ENCODE measurements around the gene XKR8. TPM values are rescaled to one million over a fixed set of nuclear protein-coding genes. Genes with fewer than 3 reads are reported as not detected.

XKR8 gene
- polyA plus RNA-seq, 3 donors, result 12.3 to 36.7 (median 25.9) TPM

GRCh38 chr1:27931759-27932158 lies 28.0 kb upstream of the XKR8 start:
- Histone ChIP-seq H3K27ac (ENCODE audit: low read depth in 1 of 2, low read length in 2 of 2) (peak overlapping the region in 1 of 2 donors; percentile 37), H3K9ac (ENCODE audit: insufficient read depth, low read length, poor library complexity, severe bottlenecking) (no peak overlapping the region), H3K27me3 (ENCODE audit: control insufficient read depth in 2 of 2, insufficient read depth in 2 of 2, low read length in 2 of 2) (peaks cover 0 to 11% of the 10 kb centered on the region in 2 donors), H3K4me3 (replicated peaks in 1 of 3; ENCODE audit: low read depth in 2 of 3, low read length in 3 of 3) (peak overlapping the region in 1 of 3 experiments; percentile 30), H3K36me3 (replicated peaks in 1 of 2; ENCODE audit: control insufficient read depth in 1 of 2, insufficient read depth in 2 of 2, low read length in 2 of 2) (no peaks in the 10 kb centered on the region), H3K4me1 (ENCODE audit: control insufficient read depth in 1 of 2, insufficient read depth in 2 of 2, low read length in 2 of 2) (peaks cover 31 to 36% of the 10 kb centered on the region in 2 donors), H4K20me1 (ENCODE audit: insufficient read depth, low read length) (no peaks in the 10 kb centered on the region), H3K4me2 (replicated peaks; ENCODE audit: extremely low read depth, low read length, poor library complexity, severe bottlenecking) (peak overlapping the region; percentile 58), H3K79me2 (ENCODE audit: insufficient read depth, low read length) (no peaks in the 10 kb centered on the region), H3K9me3 (replicated peaks in 1 of 2; ENCODE audit: control insufficient read depth in 1 of 2, insufficient read depth in 1 of 2, low read length in 2 of 2) (no peaks in the 10 kb centered on the region), H2AFZ (ENCODE audit: insufficient read depth, low read depth, low read length, poor library complexity, severe bottlenecking) (peak overlapping the region; percentile 10)
- TF ChIP-seq, protein P1, sequence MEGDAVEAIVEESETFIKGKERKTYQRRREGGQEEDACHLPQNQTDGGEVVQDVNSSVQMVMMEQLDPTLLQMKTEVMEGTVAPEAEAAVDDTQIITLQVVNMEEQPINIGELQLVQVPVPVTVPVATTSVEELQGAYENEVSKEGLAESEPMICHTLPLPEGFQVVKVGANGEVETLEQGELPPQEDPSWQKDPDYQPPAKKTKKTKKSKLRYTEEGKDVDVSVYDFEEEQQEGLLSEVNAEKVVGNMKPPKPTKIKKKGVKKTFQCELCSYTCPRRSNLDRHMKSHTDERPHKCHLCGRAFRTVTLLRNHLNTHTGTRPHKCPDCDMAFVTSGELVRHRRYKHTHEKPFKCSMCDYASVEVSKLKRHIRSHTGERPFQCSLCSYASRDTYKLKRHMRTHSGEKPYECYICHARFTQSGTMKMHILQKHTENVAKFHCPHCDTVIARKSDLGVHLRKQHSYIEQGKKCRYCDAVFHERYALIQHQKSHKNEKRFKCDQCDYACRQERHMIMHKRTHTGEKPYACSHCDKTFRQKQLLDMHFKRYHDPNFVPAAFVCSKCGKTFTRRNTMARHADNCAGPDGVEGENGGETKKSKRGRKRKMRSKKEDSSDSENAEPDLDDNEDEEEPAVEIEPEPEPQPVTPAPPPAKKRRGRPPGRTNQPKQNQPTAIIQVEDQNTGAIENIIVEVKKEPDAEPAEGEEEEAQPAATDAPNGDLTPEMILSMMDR (IDR thresholded peaks at IDR 0.05), result no peak
- Mint-ChIP-seq H3K9me3 (peaks cover 0 to 9% (median 0%) of the 10 kb centered on the region in 7 donors), H3K27ac (peak overlapping the region; percentile 19 to 80 (median 73)), H3K4me3 (peak overlapping the region in 1 of 2 donors; percentile 51), H3K36me3 (peaks cover 0 to 3% of the 10 kb centered on the region in 2 donors), H3K4me1 (peaks cover 32% of the 10 kb centered on the region), H3K27me3 (ENCODE audit: low read depth in 3 of 3) (peaks cover 16 to 24% (median 22%) of the 10 kb centered on the region in 3 donors)
- 83% methylated on average over 2 of the region's 4 CpGs for WGBS (ENCODE audit: insufficient coverage)
- intact Hi-C loops (cut with micrococcal nuclease), result no loop called here
- peak; percentile 48 to 78 (median 54) for DNase-seq

DNA sequence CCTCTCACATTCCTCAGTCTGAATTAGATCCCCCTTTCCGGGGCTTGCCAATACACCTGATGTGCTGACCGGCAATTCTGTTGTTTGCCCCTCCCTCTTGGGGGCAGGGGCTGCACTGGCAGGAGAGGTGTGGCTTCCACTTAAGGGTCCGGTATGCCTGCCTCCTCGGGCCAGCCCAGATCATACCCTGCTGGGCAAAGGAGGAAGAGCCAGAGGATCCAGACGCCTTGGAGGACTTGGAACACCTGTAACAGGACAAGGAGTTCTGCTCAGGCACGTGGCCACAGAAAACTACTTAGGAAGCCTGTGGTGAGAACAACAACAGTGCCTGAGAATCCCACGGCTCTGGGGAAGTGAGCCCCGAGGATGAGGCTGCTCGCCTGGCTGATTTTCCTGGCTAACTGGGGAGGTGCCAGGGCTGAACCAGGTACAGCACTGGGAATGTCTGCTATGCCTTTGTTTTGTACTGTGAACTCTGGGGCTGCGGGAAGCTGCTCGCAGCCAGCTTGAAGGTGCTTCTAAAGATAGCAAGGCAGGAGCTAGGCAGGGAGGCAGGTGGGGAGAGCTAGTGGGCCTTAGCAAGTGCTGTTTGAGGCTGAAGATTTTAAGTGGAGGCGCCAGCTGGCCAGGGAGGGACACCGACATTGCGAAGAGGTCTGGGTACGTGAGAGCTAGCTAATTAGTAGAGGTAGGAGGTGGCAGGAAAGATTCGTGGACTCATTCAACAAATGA lies 24.8 kb upstream of the XKR8 start, which contains the start of gene SMPDL3B:
Gene SMPDL3B, plus strand, starts transcription at position 183 of the 732 bp plus-strand sequence. Its CDS starts 184 bp downstream, at position 367.
- no peaks in the 10 kb centered on the region for H3K9me3 ChIP-seq (replicated peaks in 1 of 2; ENCODE audit: control insufficient read depth in 1 of 2, insufficient read depth in 1 of 2, low read length in 2 of 2)
- WGBS (ENCODE audit: insufficient coverage), result 1% methylated on average over 15 of the region's 16 CpGs
- H3K4me3 ChIP-seq (replicated peaks in 1 of 3; ENCODE audit: low read depth in 2 of 3, low read length in 3 of 3), result peak within 1 kb of the TSS in 1 of 3 experiments; percentile 24
- H3K27me3 ChIP-seq (ENCODE audit: control insufficient read depth in 2 of 2, insufficient read depth in 2 of 2, low read length in 2 of 2), result peaks cover 0 to 11% of the 10 kb centered on the region in 2 donors
- TF ChIP-seq, protein P1 (IDR thresholded peaks at IDR 0.05), result no peak
- no peaks in the 10 kb centered on the region for H3K79me2 ChIP-seq (ENCODE audit: insufficient read depth, low read length)
- peak within 1 kb of the TSS; percentile 26 for H3K4me2 ChIP-seq (replicated peaks; ENCODE audit: extremely low read depth, low read length, poor library complexity, severe bottlenecking)
- Mint-ChIP-seq H3K27ac (peak within 1 kb of the TSS in 2 of 7 donors; percentile 1 to 7), H3K9me3 (peaks cover 0 to 7% (median 0%) of the 10 kb centered on the region in 7 donors), H3K4me3 (peak within 1 kb of the TSS; percentile 31 to 51), H3K4me1 (peaks cover 34% of the 10 kb centered on the region), H3K27me3 (ENCODE audit: low read depth in 3 of 3) (peaks cover 16 to 22% (median 22%) of the 10 kb centered on the region in 3 donors), H3K36me3 (peaks cover 2 to 3% of the 10 kb centered on the region in 2 donors)
- DNase-seq, result no peak
- peaks cover 33 to 39% of the 10 kb centered on the region in 2 donors for H3K4me1 ChIP-seq (ENCODE audit: control insufficient read depth in 1 of 2, insufficient read depth in 2 of 2, low read length in 2 of 2)
- H3K9ac ChIP-seq (ENCODE audit: insufficient read depth, low read length, poor library complexity, severe bottlenecking), result no peak within 1 kb of the TSS
- H4K20me1 ChIP-seq (ENCODE audit: insufficient read depth, low read length), result no peaks in the 10 kb centered on the region
- intact Hi-C loops (cut with micrococcal nuclease), result no loop called here
- no peaks in the 10 kb centered on the region for H3K36me3 ChIP-seq (replicated peaks in 1 of 2; ENCODE audit: control insufficient read depth in 1 of 2, insufficient read depth in 2 of 2, low read length in 2 of 2)
- H2AFZ ChIP-seq (ENCODE audit: insufficient read depth, low read depth, low read length, poor library complexity, severe bottlenecking), result peak within 1 kb of the TSS; percentile 71
- no peak within 1 kb of the TSS for H3K27ac ChIP-seq (ENCODE audit: low read depth in 1 of 2, low read length in 2 of 2)
